Cardiac fibroblast (primary cell): ENCODE measurements around the gene NRL.
"Not testable (repeated sequence)": the region's sequence is repeated elsewhere in the genome, so short reads cannot be mapped to it uniquely, and the experiment has no call there.

Experiments
- DNase-seq, 2 donors: peaks; one replicate each; pipeline versions ENCODE4 v3.0.0 to v3.0.0-alpha.2; 2010; ENCODE audit warnings: low read depth in 2 of 2
- H3K4me3 ChIP-seq, 2 donors: replicated peaks in 1 of 2; 1 replicate in 1 of 2; 2 replicates in 1 of 2; pipeline ENCODE4 v1.5.1; 2011; ENCODE audit warnings: low read depth in 2 of 2, low read length in 2 of 2, mild to moderate bottlenecking in 2 of 2, moderate library complexity in 1 of 2
- CTCF ChIP-seq: IDR thresholded peaks from one replicate; pipeline ENCODE4 v1.5.1; 2011; ENCODE audit warnings: low read depth, mild to moderate bottlenecking, low read length, inconsistent platforms

The NRL gene

GRCh38 chr14:24108336-24108874 is 6.3 kb downstream of the NRL start:
- H3K4me3 ChIP-seq, result no peak overlapping the region
- no peak for DNase-seq
- no peak for TF ChIP-seq CTCF

DNA sequence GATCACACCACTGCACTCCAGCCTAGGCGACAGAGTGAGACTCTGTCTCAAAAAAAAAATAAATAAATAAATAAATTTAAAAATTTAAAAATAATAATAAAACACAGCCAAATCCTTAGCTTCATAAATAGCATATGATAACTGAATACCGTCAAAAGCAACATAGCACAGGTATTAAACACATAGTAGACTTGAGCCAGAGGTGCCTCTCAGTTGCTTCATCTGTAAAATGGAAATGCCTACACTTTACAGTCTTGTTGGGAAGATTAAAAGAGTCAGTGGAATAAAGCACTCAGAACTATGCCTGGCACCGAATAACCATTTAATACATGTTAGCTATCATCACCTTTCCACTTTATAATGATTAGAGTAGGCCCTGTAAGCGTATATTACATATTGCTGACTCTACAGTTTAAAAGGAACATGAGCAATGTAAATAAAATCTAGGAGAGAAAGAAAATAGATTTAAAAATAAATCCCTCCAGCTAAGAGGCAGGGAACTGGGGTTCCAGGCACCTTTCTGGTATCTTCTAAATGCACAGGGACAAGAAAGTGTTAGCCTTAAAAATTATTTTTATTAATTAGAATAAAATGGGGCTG is 8.0 kb downstream of the NRL start:
- no peak for TF ChIP-seq CTCF
- no peak for DNase-seq
- H3K4me3 ChIP-seq, result no peak overlapping the region

- not testable (repeated sequence) for H3K4me3 ChIP-seq, DNase-seq
Observed at GRCh38 chr14:24105609-24106239, 9.0 kb downstream of the NRL start.

DNA sequence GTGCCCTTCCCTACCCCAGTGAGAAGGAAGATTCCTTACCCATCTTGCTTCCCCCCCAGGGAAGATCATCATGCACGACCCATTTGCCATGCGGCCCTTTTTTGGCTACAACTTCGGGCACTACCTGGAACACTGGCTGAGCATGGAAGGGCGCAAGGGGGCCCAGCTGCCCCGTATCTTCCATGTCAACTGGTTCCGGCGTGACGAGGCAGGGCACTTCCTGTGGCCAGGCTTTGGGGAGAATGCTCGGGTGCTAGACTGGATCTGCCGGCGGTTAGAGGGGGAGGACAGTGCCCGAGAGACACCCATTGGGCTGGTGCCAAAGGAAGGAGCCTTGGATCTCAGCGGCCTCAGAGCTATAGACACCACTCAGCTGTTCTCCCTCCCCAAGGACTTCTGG is 11.3 kb downstream of the NRL start:
- TF ChIP-seq CTCF, result no peak
- no peak for DNase-seq
- H3K4me3 ChIP-seq, result no peak overlapping the region

- DNase-seq, result no peak
- TF ChIP-seq CTCF, result no peak
- no peak overlapping the region for H3K4me3 ChIP-seq
Observed at GRCh38 chr14:24102357-24103048, 12.2 kb downstream of the NRL start.

- no peak for TF ChIP-seq CTCF
- DNase-seq, result no peak
- no peak overlapping the region for H3K4me3 ChIP-seq
Observed at GRCh38 chr14:24100982-24101494, 13.7 kb downstream of the NRL start.
